ENCODE measurements around the gene NEK5.

- no peak for TF ChIP-seq OVOL3 (tag by site-specific recombination; IDR thresholded peaks at IDR 0.05)
- TF ChIP-seq, protein P1, sequence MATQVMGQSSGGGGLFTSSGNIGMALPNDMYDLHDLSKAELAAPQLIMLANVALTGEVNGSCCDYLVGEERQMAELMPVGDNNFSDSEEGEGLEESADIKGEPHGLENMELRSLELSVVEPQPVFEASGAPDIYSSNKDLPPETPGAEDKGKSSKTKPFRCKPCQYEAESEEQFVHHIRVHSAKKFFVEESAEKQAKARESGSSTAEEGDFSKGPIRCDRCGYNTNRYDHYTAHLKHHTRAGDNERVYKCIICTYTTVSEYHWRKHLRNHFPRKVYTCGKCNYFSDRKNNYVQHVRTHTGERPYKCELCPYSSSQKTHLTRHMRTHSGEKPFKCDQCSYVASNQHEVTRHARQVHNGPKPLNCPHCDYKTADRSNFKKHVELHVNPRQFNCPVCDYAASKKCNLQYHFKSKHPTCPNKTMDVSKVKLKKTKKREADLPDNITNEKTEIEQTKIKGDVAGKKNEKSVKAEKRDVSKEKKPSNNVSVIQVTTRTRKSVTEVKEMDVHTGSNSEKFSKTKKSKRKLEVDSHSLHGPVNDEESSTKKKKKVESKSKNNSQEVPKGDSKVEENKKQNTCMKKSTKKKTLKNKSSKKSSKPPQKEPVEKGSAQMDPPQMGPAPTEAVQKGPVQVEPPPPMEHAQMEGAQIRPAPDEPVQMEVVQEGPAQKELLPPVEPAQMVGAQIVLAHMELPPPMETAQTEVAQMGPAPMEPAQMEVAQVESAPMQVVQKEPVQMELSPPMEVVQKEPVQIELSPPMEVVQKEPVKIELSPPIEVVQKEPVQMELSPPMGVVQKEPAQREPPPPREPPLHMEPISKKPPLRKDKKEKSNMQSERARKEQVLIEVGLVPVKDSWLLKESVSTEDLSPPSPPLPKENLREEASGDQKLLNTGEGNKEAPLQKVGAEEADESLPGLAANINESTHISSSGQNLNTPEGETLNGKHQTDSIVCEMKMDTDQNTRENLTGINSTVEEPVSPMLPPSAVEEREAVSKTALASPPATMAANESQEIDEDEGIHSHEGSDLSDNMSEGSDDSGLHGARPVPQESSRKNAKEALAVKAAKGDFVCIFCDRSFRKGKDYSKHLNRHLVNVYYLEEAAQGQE (tag by site-specific recombination; IDR thresholded peaks at IDR 0.05), result no peak
- TF ChIP-seq CTCF (tag by site-specific recombination; IDR thresholded peaks at IDR 0.05), result peak; percentile 64; the same call in 1 of the 2 replicates
- TF ChIP-seq ZNF518A (tag by site-specific recombination; conservative IDR thresholded peaks at IDR 0.05; ENCODE audit: low read depth), result no peak
- TF ChIP-seq, protein P2, sequence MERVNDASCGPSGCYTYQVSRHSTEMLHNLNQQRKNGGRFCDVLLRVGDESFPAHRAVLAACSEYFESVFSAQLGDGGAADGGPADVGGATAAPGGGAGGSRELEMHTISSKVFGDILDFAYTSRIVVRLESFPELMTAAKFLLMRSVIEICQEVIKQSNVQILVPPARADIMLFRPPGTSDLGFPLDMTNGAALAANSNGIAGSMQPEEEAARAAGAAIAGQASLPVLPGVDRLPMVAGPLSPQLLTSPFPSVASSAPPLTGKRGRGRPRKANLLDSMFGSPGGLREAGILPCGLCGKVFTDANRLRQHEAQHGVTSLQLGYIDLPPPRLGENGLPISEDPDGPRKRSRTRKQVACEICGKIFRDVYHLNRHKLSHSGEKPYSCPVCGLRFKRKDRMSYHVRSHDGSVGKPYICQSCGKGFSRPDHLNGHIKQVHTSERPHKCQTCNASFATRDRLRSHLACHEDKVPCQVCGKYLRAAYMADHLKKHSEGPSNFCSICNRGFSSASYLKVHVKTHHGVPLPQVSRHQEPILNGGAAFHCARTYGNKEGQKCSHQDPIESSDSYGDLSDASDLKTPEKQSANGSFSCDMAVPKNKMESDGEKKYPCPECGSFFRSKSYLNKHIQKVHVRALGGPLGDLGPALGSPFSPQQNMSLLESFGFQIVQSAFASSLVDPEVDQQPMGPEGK (tag by site-specific recombination; IDR thresholded peaks at IDR 0.05), result peak; percentile 83
Observed at GRCh38 chr13:52128714-52129700, at the start of gene NEK5.
